Stimulated activated CD8-positive, alpha-beta memory T cell treated with anti-CD3 and anti-CD28 coated beads, Interleukin-7, amount 100 ng/mL, for 4 hours (primary cell): ENCODE results near the gene BDNF.

Experiments used
- DNase-seq, 2 donors: peaks; one replicate each; pipeline ENCODE4 v3.0.0-alpha.2; 2020; ENCODE audit warnings: low read depth in 2 of 2

The BDNF gene

DNA sequence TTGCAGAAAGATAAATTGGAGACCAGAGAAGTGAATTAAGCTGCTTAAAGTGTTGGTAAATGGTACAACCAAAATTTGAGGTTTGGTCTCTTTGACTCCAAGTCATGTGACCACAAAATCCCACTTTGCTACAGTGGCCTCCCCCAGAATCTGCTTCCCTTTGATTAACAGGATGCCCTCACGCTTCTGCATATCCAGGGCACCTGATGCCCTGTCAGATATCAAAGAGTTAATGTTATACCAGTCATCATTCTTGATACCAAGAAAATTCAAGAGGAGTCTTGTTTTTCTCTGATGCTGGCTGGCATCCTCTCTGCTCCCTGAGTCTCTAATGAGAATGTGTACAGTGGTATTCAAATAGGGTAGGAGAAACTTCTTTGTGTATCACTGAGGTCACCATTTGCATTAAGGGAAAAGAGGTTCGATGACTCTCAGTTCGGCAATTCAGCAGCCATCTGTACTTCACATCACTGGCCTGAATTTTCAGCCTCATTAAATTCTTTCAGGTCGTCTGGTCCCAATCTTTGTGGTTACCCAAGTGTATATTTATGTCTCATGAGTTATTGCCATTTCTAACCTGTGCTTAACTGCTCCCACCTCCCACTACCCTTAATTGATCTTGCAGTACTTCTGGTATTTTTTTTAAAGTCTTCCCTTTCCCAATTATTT, 73.9 kb downstream of the BDNF start:
- no peak for DNase-seq

DNA sequence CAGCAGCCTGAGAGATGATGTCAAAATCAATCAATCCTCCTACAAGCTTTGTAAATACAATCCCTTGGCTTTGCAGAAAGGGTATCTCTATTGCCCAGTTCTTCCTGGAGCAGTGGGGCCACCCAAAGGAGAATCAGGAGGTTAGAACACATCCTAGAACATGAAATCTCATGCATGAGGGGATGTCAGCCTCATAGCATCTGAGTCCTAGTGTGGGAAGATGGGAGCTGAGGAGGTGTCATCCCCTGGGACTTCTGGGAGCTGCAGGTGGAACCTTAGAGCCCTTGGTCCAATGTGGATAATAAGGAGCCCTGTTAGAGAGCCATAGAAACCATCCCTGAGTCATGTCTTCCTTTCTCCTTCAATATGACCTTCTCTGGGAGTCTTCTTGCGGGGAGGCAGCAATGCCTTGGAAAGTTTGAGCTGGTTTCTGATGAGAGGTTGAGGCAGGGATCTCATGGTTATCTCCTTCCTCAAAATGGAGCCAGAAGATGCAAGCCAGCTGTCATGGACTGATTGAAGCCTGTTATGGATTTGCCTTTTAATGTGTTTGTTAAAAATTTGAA, 74.8 kb downstream of the BDNF start:
- DNase-seq: no peak

DNA sequence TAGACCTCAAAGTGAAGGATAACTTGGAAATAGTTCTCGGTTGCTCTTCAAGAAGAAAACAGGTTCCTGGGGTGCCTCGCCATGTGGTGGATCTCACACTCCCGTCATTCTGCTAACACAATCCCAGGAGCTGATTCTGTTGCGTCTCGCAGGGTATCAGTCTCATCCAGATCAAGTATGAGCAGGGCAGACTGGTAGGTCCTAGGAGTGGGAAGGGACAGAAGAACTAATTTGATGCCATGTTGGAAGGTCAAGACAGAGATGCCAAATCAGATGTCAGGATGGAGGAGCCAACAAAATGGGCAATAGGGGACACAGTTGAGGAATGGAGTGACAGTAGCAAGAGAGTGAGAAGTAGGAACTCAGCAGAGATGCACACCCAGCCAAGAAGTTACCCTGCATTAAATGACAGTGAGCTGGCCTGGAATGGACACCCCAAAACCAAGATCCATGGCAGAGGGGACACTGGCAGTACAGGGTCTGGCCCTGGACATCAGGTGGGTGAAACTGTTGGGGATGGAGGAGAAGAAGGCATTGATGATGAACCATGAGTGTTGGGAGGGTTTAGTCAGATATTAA, 76.2 kb downstream of the BDNF start:
- DNase-seq: no peak

DNA sequence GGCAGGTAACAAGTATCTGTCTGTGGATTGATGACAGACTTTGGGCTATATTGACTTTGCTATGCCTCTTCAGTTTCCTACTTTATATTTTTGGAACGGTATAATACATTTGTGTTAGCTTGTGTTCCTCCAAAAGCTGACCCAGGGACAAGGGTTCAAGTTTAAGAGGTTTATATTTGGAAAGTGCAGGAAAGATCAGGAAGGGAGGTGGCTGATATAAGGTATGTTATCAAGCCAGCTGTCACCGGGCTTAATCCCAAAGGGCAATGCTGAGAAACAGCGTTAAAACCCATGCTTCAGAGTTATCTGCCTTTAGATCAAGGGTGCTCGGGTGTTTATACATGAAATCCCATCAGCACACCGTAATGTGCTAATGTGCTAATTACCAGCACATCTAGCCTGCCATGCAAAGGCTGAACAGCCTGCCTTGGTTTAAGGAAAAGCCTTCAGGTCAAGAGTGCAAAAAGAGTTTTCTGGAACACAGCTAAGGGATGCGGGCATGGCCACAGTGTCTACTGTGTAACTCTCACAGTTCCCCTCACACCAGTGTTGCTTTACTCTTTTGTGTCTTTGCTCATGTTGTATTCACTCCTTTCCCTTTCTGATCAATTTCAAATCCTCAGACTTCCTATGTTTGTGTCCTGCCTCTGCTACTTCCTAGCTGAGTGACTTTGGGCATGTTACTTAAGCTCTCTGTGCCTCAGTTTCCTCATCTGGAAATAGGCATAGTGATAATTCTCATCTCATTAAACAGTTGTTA, 77.5 kb downstream of the BDNF start:
- no peak for DNase-seq

DNA sequence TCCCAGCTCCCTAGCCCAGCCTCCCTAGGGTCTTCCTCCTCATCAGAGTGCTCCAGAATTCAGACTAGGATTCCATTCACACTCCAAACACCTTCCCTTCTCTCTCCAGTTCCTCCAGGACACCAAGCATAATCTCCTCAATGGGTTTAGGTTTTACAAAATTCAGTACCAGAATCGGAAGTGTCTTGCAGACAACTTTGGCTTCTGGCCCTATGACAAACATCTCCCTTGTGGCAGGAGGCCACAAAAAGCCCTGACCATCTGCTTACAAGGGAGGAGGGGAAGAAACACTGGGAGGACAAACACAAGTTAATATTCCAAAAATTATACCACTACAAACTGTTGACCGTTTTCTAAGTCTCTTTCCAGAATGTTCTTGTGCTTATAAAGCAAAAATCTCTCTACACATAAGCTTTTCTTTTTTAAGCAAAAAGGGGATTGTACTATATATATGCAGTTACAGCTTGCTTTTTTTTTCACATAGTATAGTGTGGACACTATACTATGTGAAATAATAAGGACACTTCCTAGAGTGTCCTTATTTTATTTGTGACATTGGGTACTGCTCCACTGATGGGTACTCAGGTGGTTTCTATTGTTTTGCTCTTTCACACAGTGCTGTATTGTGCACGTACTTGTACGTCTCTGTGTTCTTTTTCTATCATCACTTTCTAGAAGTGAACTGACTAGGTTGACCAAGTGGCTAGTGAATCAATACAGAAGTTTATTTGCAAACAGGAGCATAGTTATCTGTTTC, 78.7 kb downstream of the BDNF start:
- no peak for DNase-seq

DNA sequence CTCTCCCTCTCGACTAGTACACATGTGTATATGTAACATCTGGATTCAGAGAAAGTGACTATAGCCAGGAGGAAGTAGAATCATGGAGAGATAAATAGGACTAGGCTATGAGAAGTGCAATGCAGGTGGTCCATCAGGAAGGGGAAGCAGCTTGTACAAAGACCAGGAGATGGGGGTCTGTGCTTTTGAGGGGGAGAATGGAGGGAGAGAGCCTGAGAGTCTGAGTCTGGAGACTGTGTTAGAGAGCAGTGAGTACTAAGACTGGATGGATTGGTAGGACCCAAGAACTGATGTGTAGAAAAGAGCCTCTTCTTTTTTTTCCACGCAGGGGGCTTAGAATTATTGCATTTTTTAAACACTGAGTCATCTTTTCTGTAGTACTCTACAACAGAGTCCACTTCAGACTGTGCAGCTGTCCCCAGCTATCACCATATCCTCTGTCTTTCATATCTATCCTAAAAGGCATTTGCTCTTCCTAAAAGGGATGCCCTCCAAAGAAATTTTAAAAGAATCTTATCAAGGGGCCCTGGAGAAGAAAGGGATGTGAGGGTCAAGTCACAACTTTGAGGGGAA, 80.4 kb downstream of the BDNF start:
- DNase-seq: no peak

DNA sequence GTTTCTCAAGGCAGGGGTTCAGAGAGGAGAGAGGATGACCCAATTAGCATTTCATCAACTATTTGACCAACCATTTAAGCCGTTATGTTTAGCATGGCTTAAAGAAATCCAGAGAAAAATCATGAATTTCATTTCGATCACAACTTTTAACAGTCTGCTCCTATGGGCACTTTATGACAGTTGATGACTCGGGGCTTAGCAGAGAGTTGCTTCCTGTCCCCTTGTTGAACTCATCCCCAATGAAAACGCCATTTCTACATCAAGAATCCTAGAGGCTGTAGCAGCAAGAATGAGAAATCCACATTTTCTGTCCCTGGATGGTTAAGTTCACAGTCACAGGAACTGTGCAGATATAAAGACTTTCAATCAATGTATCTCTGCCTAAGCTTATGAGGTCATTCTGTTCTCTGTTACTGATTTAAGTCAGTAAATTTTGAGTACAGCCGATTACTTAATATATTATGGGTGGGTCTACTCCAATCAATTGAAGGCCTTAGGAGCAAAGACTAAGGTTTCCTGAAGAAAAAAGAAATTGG, 81.1 kb downstream of the BDNF start:
- no peak for DNase-seq

DNA sequence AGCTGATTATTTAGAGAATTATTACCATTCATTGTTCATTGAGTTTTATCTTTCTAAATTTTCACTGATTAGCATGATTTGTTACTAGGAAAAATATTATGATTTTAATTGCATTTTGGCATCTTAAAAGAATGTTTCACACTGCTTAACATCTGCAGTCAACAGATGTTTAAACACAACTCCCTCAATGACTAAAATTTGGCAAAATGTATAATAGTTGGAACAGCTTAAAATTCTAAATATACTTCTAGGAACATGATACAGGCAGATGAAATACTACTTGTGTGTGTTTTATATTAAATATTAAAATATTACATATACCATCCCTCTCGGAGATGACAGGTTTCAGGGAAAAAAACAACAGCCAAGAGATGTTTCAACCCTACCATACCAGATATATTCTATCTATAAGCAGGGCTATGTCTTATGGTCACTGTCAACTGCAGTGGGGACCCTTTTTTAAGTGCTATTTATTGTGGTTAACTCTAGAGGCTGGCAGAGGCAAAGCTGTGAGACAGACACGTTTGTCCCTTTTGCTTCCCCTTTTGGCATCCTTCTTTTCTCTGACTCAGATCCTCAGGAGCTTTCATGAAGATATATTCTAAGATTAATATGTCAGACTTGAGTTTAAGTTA, 81.9 kb downstream of the BDNF start:
- no peak for DNase-seq

DNA sequence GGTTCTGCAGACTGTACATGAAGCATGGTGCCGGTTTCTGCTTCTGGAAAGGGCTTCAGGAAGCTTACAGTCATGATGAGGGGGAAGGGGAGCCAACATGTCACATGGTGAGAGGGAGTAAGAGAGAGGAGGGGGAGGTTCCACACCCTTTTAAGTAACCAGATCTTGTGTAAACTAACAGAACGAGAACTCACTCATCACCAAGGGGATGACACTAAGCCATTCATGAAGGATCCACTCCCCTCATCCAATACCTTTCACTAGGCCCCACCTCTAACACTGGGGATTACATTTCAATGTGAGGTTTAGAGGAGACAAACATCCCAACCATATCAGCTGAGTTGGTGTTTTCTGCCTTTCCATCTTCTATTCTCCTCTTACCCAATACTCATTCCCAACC, 83.5 kb downstream of the BDNF start:
- DNase-seq: no peak

DNA sequence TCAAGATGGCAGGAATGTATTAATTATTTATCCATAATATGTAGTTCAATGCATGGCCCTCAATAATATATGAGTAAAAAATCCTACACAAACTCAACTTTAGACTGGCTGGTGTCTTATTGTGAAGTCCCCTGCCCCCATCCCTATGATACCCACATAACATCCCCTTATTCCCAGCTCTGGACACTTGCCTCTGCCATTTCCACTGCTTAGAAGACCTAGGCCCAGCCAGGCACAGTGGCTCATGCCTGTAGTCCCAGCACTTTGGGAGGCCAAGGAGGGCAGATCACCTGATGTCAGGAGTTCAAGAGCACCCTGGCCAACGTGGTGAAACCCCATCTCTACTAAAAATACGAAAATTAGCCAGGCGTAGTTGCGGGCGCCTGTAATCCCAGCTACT, 84.4 kb downstream of the BDNF start:
- DNase-seq: no peak

DNA sequence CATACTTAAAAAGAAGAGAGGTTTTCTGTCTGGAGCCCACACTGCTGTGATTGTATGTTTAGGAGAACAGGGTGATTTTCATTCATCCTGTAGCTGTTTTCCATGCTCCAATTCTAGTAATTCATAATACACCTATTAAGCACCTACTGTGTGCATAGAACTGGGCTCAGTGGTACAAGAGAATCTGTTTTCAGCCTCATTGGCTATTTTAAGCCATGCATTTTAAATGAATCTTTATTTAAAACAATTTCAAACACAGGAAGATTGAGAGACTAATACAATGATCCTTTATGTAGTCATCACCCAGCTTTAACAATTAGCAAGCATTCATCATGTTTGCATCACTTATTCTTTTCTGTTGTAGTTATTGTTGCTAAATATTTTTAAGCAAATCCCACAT, 86.2 kb downstream of the BDNF start:
- no peak for DNase-seq

DNA sequence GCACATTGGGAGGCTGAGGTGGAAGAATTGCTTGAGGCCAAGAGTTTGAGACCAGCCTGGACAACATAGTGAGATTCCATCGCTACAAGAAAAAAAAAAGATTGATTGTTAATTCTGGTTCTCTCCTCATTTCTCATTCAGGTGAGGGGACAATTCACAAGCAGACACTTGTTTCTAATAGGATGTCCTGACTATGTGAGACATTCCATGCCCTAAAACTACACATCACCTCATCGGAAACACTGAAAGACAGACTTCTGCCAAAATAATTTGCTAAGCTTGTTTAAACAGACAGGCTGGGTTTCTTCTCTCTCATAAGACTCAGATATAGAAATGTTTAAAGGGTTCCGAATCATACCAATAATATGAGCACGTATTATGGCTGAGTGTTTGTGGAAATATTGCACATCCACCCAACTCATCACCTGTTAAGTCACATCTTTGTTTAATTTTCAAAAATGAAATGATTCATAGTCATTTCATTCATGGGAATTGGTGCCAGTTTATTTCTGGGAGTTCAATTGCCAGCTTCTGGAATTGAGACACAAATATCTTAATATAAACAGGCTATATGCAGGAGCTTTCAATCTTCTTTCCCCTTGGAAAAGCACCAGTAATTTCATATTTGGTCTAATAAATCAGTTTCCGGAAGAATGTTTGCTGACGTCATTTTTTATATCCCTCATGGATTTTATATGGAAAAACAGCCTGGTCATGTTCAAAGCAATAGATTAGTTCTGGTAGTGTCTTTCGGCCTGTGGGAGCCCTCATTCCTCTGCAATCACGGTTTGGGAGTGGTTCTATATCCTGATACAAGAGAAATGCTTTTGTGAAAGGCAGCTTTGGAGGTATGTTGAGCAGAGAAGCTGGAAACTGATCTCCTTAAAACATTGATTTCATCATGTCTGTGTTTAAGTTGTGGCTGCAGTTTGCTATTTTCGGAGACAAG, 87.0 kb downstream of the BDNF start:
- no peak for DNase-seq

DNA sequence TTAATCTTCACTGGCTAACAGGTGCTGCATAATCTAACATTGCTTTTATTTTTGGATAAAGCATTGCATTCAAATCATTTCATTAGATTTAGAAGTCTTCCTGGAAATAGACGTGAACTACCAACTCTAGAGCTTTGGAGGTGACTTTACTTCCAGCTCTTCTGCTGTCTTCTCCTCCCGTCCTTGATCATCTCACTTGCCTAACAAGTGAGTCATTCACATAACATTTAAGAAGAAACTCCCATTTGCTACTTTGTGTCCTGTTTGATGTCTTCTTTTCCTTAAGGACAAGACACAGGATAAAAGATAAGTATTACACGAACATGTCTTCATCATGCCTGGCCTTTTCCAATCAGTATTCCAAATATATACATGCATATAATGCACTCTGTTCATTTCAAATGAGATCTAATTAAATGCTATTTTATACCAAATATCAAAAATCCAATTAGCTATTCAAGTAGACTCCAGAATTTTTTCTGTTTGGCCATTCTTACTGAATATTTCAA, 88.3 kb downstream of the BDNF start:
- no peak for DNase-seq

DNA sequence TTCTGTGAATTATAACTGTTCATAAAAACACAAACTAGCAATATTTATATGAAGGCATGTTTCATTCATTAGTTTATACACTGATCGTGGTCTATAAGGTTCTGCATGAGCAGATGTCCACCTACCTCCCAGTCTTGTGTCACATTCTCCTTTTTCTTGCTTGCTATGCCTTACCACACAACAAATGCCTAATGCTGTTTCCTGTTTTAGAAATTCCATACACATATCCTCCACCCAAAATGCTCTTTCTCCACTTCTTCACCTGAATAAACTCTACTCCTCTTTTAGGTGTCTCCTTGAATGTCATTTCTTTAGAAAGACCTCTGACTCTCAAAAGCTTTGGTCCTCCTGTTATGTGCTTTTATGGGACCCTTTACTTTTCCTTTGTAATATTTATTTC, 88.9 kb downstream of the BDNF start:
- no peak for DNase-seq

DNA sequence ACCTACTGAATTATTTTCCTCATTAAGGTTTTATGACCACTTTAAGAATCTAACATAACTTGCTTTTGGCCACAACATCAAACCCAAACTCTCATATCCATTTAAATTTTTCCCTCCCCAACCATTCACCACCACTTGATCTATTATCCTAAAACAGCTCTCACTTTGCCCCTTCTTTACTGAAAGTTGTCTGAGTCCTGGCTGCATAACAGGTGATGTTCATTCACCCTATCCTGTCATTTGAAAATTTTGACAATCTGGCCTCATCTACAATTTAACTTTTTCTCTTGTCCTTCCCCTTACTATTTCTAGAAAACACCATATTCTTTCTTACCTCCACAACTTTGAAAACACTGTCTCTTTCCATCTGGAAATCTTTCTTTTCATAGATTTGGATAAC, 89.3 kb downstream of the BDNF start:
- DNase-seq: no peak

DNA sequence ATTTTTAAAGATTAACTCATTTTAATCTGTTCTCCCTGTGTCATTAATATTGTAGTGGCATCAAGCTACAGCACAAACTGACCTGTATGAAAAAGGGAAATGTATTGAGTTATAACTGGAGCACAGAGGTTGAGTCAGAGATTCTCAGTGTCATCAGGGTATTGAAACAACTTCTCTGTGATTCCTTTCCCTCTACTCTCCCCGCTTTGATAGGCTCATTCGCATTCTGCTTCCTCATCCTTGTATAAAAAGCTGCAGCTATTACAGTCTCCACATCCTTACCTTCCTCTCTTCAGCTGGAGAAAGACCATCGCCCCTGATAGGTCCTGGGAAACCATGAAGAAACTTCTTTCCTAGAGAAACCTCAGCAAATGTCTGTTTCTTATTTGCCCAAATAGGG, 90.0 kb downstream of the BDNF start:
- no peak for DNase-seq

DNA sequence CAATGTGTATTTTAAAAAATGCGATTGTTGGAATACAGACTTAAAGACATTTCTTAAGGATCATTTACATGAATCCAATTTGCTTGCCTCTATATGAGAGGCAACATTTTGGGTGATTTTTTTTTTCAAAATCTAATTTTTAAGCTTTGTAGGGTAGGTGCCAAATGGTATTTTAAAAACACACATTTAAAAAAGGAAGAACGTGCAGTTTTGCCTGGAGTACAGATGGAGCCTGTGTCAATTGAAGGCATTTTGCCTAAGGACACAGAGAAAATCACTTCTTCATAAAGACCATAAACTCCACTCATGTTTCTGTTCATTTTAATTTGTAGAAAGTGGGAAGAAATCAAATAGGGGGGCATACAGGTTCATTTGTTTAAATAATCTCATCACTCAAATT, 91.3 kb downstream of the BDNF start:
- no peak for DNase-seq

DNA sequence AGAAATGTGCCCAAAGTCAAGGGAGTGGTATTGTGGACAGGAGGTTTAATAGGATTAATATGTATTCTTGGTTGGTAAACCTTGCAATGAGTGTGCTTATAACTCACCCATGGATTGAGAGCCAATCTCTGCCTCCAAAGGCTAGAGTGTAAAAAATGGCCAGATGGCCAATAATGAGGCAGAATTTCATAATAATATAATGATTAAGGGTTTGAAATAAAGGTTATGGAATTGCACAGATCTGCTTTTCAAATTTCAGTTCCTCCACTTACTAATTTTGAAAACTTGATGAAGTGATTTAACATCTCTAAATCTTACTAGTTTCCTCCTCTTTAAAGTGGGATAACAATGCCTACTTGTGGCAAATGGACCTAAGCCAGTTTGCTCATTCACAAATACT, 94.8 kb downstream of the BDNF start:
- DNase-seq: no peak
